Upper lobe of right lung (tissue), 1 donor: Measurements from ENCODE around the gene MED27. TPM values are rescaled to one million over a fixed set of nuclear protein-coding genes. Genes with fewer than 3 reads are reported as not detected.

Experiments
- ATAC-seq: fragments of 200-7000 bp; cut with Tn5 transposase; one replicate; pipeline ENCODE4 v1.9.1; 2020; ENCODE audit warnings: mild to moderate bottlenecking, moderate library complexity
- DNase-seq: peaks from one replicate; pipeline ENCODE4 v3.0.0-alpha.2; 2020
- H3K27ac ChIP-seq: fragments of 200-600 bp; one replicate; pipeline ENCODE4 v1.8.0; 2022
- H3K27me3 ChIP-seq: fragments of 200-600 bp; one replicate; pipeline ENCODE4 v1.8.0; 2022; ENCODE audit warnings: mild to moderate bottlenecking
- H3K36me3 ChIP-seq: fragments of 200-600 bp; one replicate; pipeline ENCODE4 v1.8.0; 2022
- H3K4me1 ChIP-seq: fragments of 200-600 bp; one replicate; pipeline ENCODE4 v1.8.0; 2022
- H3K4me3 ChIP-seq: fragments of 200-600 bp; one replicate; pipeline ENCODE4 v1.8.0; 2022; ENCODE audit warnings: mild to moderate bottlenecking
- H3K9me3 ChIP-seq: fragments of 200-600 bp; one replicate; pipeline ENCODE4 v1.8.0; 2022
- CTCF ChIP-seq: fragments of 200-600 bp; IDR thresholded peaks from one replicate; pipeline ENCODE4 v1.8.0; 2022; ENCODE audit warnings: antibody characterized with exemption
- intact Hi-C: fragments of 100-400 bp; cut with DNase I; formaldehyde crosslinking; loops from one replicate; pipeline ENCODE4 v1.11.0; 2022
- total RNA-seq: library from RNA; stranded (reverse); fragmentation: NEBNext Ultra II Directional; extraction: Animal tissue kit (Norgen Biotek cat#: 25700); gene quantifications from one replicate; pipeline ENCODE4 v1.2.1, GENCODE V29; 2021
- donor health status: DM: no; HTN: yes; CAD: no; lungs with severe emphysema.

The MED27 gene
- total RNA-seq, 1 donor from 2014 or later, result 14.2 TPM

- intact Hi-C loops, result no loop called here
- DNase-seq (no peak), ATAC-seq (no peak)
- no peaks in the 10 kb centered on the region for H3K9me3 ChIP-seq
- peaks cover 7% of the 10 kb centered on the region for H3K27me3 ChIP-seq
- H3K36me3 ChIP-seq, result no peaks in the 10 kb centered on the region
- H3K4me3 ChIP-seq, result no peak overlapping the region
- no peak for TF ChIP-seq CTCF
- no peak overlapping the region for H3K27ac ChIP-seq
- no peaks in the 10 kb centered on the region for H3K4me1 ChIP-seq
Observed at GRCh38 chr9:131838530-131839280, 241.0 kb downstream of the MED27 start.

GRCh38 chr9:131837836-131838235 lies 241.8 kb downstream of the MED27 start:
- no peak for TF ChIP-seq CTCF
- H3K4me3 ChIP-seq, result no peak overlapping the region
- no peaks in the 10 kb centered on the region for H3K9me3 ChIP-seq
- no peaks in the 10 kb centered on the region for H3K36me3 ChIP-seq
- no peak for ATAC-seq
- no peaks in the 10 kb centered on the region for H3K4me1 ChIP-seq
- H3K27me3 ChIP-seq, result peaks cover 11% of the 10 kb centered on the region
- DNase-seq, result no peak
- intact Hi-C loops, result no loop called here
- H3K27ac ChIP-seq, result no peak overlapping the region

DNA sequence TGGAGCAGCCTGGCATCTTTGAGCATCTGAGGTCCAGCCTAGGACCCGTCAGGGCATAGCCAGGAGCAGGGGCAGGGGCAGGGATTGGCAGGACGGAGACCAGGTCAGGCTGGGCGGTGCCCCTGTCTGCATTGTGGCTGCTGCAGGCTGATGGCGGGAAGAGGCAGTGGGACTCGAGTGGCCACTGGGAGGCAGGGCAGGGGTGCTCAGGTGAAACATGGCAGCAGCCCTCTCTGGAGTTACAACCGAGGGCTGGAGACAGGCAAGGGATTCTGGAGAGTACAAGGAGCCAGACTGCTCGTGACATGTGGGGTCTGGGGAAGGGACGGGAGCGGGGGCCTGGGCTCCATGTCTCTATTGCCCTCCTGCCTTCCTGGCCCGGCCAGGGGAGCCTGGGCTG lies 242.4 kb downstream of the MED27 start:
- TF ChIP-seq CTCF, result no peak
- Histone ChIP-seq H3K4me1 (no peaks in the 10 kb centered on the region), H3K9me3 (no peaks in the 10 kb centered on the region), H3K36me3 (no peaks in the 10 kb centered on the region), H3K4me3 (no peak overlapping the region), H3K27me3 (peaks cover 15% of the 10 kb centered on the region), H3K27ac (no peak overlapping the region)
- DNase-seq, result no peak
- peak; percentile 20 for ATAC-seq
- intact Hi-C loops, result no loop called here

DNA sequence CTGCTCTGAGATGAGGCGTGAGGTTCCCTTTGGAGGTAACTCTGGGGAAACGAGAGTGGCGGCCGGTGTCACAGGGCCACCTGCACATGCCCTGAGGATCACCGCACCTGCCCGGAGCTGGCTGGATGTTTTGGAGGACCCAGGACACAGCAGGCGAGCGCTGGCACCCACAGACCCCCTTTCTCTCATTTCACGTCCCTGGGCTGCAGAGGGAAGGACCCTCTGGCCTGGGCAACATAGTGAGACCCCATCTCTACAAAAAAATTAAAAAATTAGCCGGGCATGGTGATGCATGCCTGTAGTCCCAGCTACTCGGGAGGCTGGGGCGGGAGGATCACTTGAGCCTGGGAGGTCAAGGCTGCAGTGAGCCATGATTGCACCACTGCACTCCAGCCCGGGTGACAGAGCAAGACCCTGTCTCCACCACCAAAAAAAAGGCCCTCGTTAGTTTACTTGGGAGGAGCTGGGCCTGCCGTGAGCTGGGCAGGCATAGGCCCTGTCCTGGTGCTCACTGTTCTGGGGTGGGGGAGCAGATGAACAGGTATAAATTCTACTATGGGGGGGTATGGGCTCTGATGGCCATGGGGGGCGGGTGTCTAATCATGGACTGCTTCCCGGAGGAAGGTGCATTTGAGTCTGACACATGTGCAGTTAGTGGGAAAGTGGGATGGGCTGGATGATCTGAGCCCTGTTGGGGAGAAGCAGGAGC lies 242.9 kb downstream of the MED27 start:
- DNase-seq, result no peak

GRCh38 chr9:131836021-131836420 lies 243.6 kb downstream of the MED27 start:
- no peak for TF ChIP-seq CTCF
- ATAC-seq, result no peak
- no peak for DNase-seq
- Histone ChIP-seq H3K27me3 (peaks cover 15% of the 10 kb centered on the region), H3K36me3 (no peaks in the 10 kb centered on the region), H3K4me1 (no peaks in the 10 kb centered on the region), H3K27ac (no peak overlapping the region), H3K9me3 (no peaks in the 10 kb centered on the region), H3K4me3 (no peak overlapping the region)
- intact Hi-C loops, result no loop called here

More for the DNA sequence above, 242.9 kb downstream of the MED27 start:
- Histone ChIP-seq H3K27me3 (peaks cover 15% of the 10 kb centered on the region), H3K27ac (no peak overlapping the region), H3K4me1 (no peaks in the 10 kb centered on the region), H3K9me3 (no peaks in the 10 kb centered on the region), H3K4me3 (no peak overlapping the region), H3K36me3 (no peaks in the 10 kb centered on the region)
- intact Hi-C loops, result no loop called here
- no peak for TF ChIP-seq CTCF
- ATAC-seq, result no peak
